ENCODE data around the gene ATG2A. TPM values are rescaled to one million over a fixed set of nuclear protein-coding genes. Genes with fewer than 3 reads are reported as not detected.
"Not testable (repeated sequence)": the region's sequence is repeated elsewhere in the genome, so short reads cannot be mapped to it uniquely, and the experiment has no call there.

ATG2A gene
- total RNA-seq, 1 experiment from 2014 or later, result 19.6 TPM

- DNase-seq (ENCODE audit: low read depth), result no peak
These were observed 59.5 kb downstream of the ATG2A start for GRCh38 chr11:64857485-64857884.

- DNase-seq (ENCODE audit: low read depth), result peak; percentile 98
These were observed 60.4 kb downstream of the ATG2A start for GRCh38 chr11:64856382-64857227.

GRCh38 chr11:64855596-64856304 lies 61.3 kb downstream of the ATG2A start:
- DNase-seq (ENCODE audit: low read depth), result no peak

- DNase-seq (ENCODE audit: low read depth), result peak; percentile 99
These were observed 62.2 kb downstream of the ATG2A start for GRCh38 chr11:64854534-64855502.

GRCh38 chr11:64854157-64854533 lies 62.9 kb downstream of the ATG2A start:
- no peak for DNase-seq (ENCODE audit: low read depth)

- no peak for DNase-seq (ENCODE audit: low read depth)
These were observed 63.3 kb downstream of the ATG2A start for GRCh38 chr11:64853709-64854108.

GRCh38 chr11:64852804-64853509 lies 64.1 kb downstream of the ATG2A start:
- no peak for DNase-seq (ENCODE audit: low read depth)

- DNase-seq (ENCODE audit: low read depth), result no peak
These were observed 65.1 kb downstream of the ATG2A start for GRCh38 chr11:64851831-64852351.

GRCh38 chr11:64850979-64851567 lies 65.9 kb downstream of the ATG2A start:
- no peak for DNase-seq (ENCODE audit: low read depth)

GRCh38 chr11:64849598-64850356 lies 67.2 kb downstream of the ATG2A start:
- DNase-seq (ENCODE audit: low read depth), result no peak

GRCh38 chr11:64848826-64849597 lies 68.0 kb downstream of the ATG2A start:
- DNase-seq (ENCODE audit: low read depth), result no peak

GRCh38 chr11:64848214-64848825 lies 68.7 kb downstream of the ATG2A start:
- DNase-seq (ENCODE audit: low read depth), result no peak

GRCh38 chr11:64846998-64847666 lies 69.9 kb downstream of the ATG2A start:
- DNase-seq (ENCODE audit: low read depth), result peak; percentile 85

- DNase-seq (ENCODE audit: low read depth), result not testable (repeated sequence)
These were observed 71.3 kb downstream of the ATG2A start for GRCh38 chr11:64845776-64846129.

GRCh38 chr11:64845129-64845775 lies 71.8 kb downstream of the ATG2A start:
- DNase-seq (ENCODE audit: low read depth), result no peak
